EH (cell line): Measurements from ENCODE around the gene SYNE3.

Experiments used
- DNase-seq: peaks from one replicate; pipeline ENCODE4 v3.0.0-alpha.2; 2015; ENCODE audit warnings: low read depth

SYNE3 gene

GRCh38 chr14:95474486-95474885, 42.0 kb downstream of the SYNE3 start:
- DNase-seq: no peak

GRCh38 chr14:95472819-95473251, 43.6 kb downstream of the SYNE3 start:
- no peak for DNase-seq

DNA sequence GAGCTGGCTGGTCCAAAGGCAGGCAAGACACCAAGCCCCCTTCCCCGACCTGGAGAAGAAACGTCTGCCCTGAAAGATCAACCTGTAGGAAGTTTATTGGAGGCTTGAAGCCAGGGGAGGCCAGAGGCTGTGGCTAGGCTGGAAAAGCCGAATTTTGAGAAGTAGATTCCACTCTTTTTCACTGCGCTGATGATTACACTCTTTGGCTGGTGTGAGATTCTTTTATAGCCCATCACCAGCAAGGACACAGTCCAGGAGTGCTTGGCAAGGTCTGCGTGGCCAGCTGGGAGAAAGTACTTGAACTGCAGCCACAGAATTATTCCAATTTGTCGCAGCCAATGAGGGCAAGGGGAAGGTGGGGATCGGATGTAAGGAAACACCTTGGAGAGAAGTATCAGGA, 45.0 kb downstream of the SYNE3 start:
- peak; percentile 9 for DNase-seq

GRCh38 chr14:95471016-95471415, 45.4 kb downstream of the SYNE3 start:
- DNase-seq: no peak

DNA sequence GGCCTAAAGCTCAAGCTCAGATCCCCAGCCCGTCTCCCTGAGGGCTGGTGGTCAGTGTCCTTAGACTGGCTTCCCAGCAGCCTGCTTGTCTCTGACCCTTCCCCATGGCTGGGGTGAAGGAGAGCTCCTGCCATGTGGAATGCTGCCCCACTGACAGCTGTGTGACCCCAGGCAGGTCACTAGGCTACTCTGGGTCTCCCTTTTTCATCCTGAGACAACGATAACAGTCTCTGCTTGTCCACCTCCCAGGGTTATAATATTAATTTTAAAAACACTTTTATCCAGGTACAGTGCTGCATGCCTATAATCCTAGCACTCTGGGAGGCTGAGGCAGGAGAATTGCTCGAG, 47.3 kb downstream of the SYNE3 start:
- DNase-seq: no peak

DNA sequence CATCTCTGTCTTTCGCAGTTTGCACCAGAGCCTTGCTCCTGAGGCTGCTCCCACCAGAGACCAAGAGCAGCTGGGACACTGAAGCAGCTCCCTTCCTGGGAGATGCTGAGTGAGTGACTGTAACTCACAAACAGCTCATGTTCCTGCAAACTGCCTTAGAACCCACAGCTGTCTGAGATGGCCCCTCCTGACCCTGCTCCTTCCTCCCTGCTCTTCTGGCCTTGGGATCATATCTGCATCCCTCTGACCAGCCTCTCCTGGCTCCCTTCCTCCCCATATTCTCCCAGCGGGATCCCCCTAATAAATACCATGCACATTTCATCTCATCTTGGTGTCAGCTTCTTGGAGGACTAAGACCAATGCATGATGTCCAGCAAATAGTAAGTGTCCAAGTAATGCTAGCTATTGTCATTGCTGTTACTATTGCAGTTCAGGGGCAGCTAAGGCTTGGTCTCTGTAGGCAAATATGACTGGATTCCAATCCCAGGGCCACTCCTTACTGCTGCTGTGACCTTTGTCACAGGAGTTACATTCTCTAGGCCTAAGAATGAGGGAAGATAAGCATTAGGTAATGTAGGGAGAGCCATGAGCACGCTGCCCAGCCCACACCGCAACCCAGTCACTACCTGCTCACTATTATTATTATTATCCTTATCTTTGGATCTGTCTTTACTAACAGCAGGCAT, 47.9 kb downstream of the SYNE3 start:
- no peak for DNase-seq

- no peak for DNase-seq
Measured at GRCh38 chr14:95467657-95468056, 48.8 kb downstream of the SYNE3 start.

DNA sequence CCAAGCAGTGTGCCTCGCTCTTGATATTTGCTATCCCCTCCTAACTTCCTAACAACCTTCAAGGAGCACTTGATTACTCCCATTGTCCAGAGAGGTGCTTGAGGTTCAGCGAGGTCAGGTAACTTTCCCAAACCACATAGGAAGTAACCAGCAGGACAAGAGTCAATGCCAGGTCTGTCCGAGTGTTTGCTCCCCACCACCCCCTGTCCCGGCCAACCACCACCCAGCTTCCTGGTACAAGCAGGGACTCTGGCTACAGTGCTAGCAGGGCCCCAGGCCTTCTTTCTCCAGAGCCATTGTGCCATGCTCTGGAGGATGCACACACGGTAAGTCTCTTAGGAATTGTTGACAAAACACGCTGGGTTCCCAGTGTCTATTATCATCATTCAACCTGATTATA, 49.2 kb downstream of the SYNE3 start:
- DNase-seq: no peak
